Smooth muscle cell (in vitro differentiated cells): Measurements from ENCODE around the gene TMEM163. TPM values are rescaled to one million over a fixed set of nuclear protein-coding genes. Genes with fewer than 3 reads are reported as not detected.

Source experiments
- DNase-seq: peaks from one replicate; lab custom pipeline; 2025; ENCODE audit not compliant: unreplicated experiment; lab: John Stamatoyannopoulos, UW
- H2AFZ ChIP-seq: fragments of 200-600 bp; sonication (generic); 2 replicates; pipeline ENCODE4 v1.6.0; 2016; ENCODE audit warnings: antibody characterized with exemption, low read depth, mild to moderate bottlenecking
- H3F3A ChIP-seq: fragments of 200-600 bp; sonication (generic); 2 replicates; pipeline ENCODE4 v1.6.0; 2017; ENCODE audit warnings: antibody characterized with exemption, low read depth
- H3K27ac ChIP-seq: fragments of 200-600 bp; sonication (generic); 2 replicates; pipeline ENCODE4 v1.5.1; 2016; ENCODE audit warnings: low read depth, mild to moderate bottlenecking
- H3K27me3 ChIP-seq: fragments of 200-600 bp; sonication (generic); 2 replicates; pipeline ENCODE4 v1.6.1; 2016; ENCODE audit warnings: low read depth, mild to moderate bottlenecking
- H3K36me3 ChIP-seq: fragments of 200-600 bp; sonication (generic); 2 replicates; pipeline ENCODE4 v1.5.1; 2016; ENCODE audit warnings: low read depth
- H3K4me1 ChIP-seq: fragments of 200-600 bp; sonication (generic); 2 replicates; pipeline ENCODE4 v1.5.1; 2016; ENCODE audit warnings: low read depth
- H3K4me2 ChIP-seq: fragments of 200-600 bp; sonication (generic); 2 replicates; pipeline ENCODE4 v1.6.0; 2016; ENCODE audit warnings: mild to moderate bottlenecking
- H3K4me3 ChIP-seq: fragments of 200-600 bp; sonication (generic); 2 replicates; pipeline ENCODE4 v1.5.1; 2016; ENCODE audit warnings: mild to moderate bottlenecking
- H3K79me2 ChIP-seq: fragments of 200-600 bp; sonication (generic); 2 replicates; pipeline ENCODE4 v1.6.0; 2016; ENCODE audit warnings: low read depth, mild to moderate bottlenecking
- H3K9ac ChIP-seq: fragments of 200-600 bp; sonication (generic); 2 replicates; pipeline ENCODE4 v1.6.0; 2016; ENCODE audit warnings: low read depth
- H3K9me3 ChIP-seq: fragments of 200-600 bp; sonication (generic); replicated peaks from 2 replicates; pipeline ENCODE4 v1.5.1; 2016; ENCODE audit warnings: low read depth
- H4K20me1 ChIP-seq: fragments of 200-600 bp; sonication (generic); 2 replicates; pipeline ENCODE4 v1.6.0; 2016; ENCODE audit warnings: low read depth
- CTCF ChIP-seq: fragments of 200-600 bp; sonication (generic); IDR thresholded peaks from 2 replicates; pipeline ENCODE4 v1.5.1; 2017; ENCODE audit warnings: borderline replicate concordance, mild to moderate bottlenecking, antibody characterized with exemption; ENCODE audit not compliant: insufficient read depth, poor library complexity, severe bottlenecking
- WGBS: methylation state at CpG from one replicate; pipeline ENCODE4 v1.1.7; 2016; ENCODE audit warnings: low lambda C conversion rate; 5-methylcytosine and 5-hydroxymethylcytosine counted together
- polyA plus RNA-seq: library from polyadenylated mRNA; unstranded; fragments of >200 nt; fragmentation: Nextera tagmentation; extraction: Ambion mirVana; gene quantifications from 2 replicates; pipeline ENCODE4 v1.2.1, GENCODE V29; 2016
- total RNA-seq: library from RNA; depleted of rRNA; stranded (reverse); fragments of >200 nt; gene quantifications from 2 replicates; pipeline ENCODE4 v1.2.3, GENCODE V29; 2014

Gene TMEM163
- total and polyA plus RNA-seq, 2 experiments from 2014 or later = 0.31 TPM; not detected in 1

DNA sequence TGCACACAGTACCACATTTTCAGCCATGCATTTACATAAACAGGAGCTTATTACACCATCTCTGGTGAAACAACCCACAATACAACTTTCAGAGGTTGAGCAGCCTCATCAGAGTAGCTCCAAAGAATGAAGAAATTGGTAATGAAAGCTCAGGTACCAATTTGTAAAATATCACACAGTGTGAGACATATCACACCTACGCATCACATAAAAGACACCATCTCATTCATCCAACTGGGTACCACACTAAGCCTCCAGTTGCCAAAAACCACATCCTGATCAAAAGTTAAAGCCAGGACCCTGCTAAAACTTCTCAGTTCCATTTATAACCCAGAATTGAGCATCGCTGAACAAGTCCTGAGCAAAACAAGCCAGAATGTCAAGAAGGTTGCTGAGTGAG lies 4.6 kb downstream of the TMEM163 start:
- no peaks in the 10 kb centered on the region for H3K79me2 ChIP-seq
- H3F3A ChIP-seq = no peaks in the 10 kb centered on the region
- no peak overlapping the region for H3K4me3 ChIP-seq
- WGBS = 98% methylated on average over 2 of the region's 2 CpGs
- H3K4me1 ChIP-seq = peaks cover 10% of the 10 kb centered on the region
- H3K27ac ChIP-seq = no peak overlapping the region
- H4K20me1 ChIP-seq = no peaks in the 10 kb centered on the region
- no peak overlapping the region for H2AFZ ChIP-seq
- no peak overlapping the region for H3K4me2 ChIP-seq
- DNase-seq = no peak
- no peak for TF ChIP-seq CTCF
- H3K9me3 ChIP-seq = no peaks in the 10 kb centered on the region
- H3K27me3 ChIP-seq = peaks cover 83% of the 10 kb centered on the region
- no peak overlapping the region for H3K9ac ChIP-seq
- H3K36me3 ChIP-seq = no peaks in the 10 kb centered on the region

GRCh38 chr2:134713606-134714005 lies 5.2 kb downstream of the TMEM163 start:
- no peaks in the 10 kb centered on the region for H3K79me2 ChIP-seq
- WGBS = 81% methylated on average over 1 of the region's 1 CpG
- H3K36me3 ChIP-seq = no peaks in the 10 kb centered on the region
- no peak overlapping the region for H3K4me2 ChIP-seq
- no peak overlapping the region for H3K9ac ChIP-seq
- DNase-seq = no peak
- TF ChIP-seq CTCF = no peak
- no peaks in the 10 kb centered on the region for H3F3A ChIP-seq
- H3K4me1 ChIP-seq = peaks cover 10% of the 10 kb centered on the region
- no peak overlapping the region for H3K4me3 ChIP-seq
- H3K27ac ChIP-seq = no peak overlapping the region
- peaks cover 79% of the 10 kb centered on the region for H3K27me3 ChIP-seq
- H4K20me1 ChIP-seq = no peaks in the 10 kb centered on the region
- H2AFZ ChIP-seq = no peak overlapping the region
- H3K9me3 ChIP-seq = no peaks in the 10 kb centered on the region

DNA sequence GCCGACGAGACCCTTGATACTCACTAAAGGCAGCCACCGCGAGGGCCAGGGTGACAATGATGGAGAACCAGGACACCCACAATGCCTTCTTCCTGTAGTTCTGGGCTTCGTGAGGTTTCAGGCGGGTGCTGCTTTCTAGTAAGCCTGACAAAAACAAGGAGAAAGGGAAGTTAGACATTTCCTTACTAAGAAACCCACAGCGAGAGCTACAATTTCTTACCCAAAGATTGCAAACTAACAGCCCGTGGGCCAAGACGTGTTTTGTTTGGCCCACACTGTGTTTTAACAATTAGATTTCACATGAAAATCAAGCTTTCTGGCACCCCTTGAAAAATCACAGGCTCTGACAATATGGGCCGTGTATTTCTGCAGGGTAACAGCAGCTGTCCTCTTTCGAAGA lies 5.6 kb downstream of the TMEM163 start:
- Histone ChIP-seq H3K4me3 (no peak overlapping the region), H3F3A (no peaks in the 10 kb centered on the region), H3K27ac (no peak overlapping the region), H3K4me2 (no peak overlapping the region), H3K9me3 (no peaks in the 10 kb centered on the region), H3K4me1 (peaks cover 9% of the 10 kb centered on the region), H3K27me3 (peaks cover 75% of the 10 kb centered on the region), H4K20me1 (no peaks in the 10 kb centered on the region), H3K36me3 (no peaks in the 10 kb centered on the region), H2AFZ (no peak overlapping the region), H3K9ac (no peak overlapping the region), H3K79me2 (no peaks in the 10 kb centered on the region)
- no peak for TF ChIP-seq CTCF
- 88% methylated on average over 11 of the region's 11 CpGs for WGBS
- DNase-seq = no peak

GRCh38 chr2:134712736-134713135 lies 6.1 kb downstream of the TMEM163 start:
- no peak overlapping the region for H3K9ac ChIP-seq
- no peaks in the 10 kb centered on the region for H3K9me3 ChIP-seq
- H3K36me3 ChIP-seq = no peaks in the 10 kb centered on the region
- no peaks in the 10 kb centered on the region for H4K20me1 ChIP-seq
- TF ChIP-seq CTCF = no peak
- H3K4me1 ChIP-seq = peaks cover 5% of the 10 kb centered on the region
- H3F3A ChIP-seq = no peaks in the 10 kb centered on the region
- H3K4me2 ChIP-seq = no peak overlapping the region
- no peak for DNase-seq
- H3K79me2 ChIP-seq = no peaks in the 10 kb centered on the region
- H2AFZ ChIP-seq = no peak overlapping the region
- peaks cover 70% of the 10 kb centered on the region for H3K27me3 ChIP-seq
- no peak overlapping the region for H3K27ac ChIP-seq
- 90% methylated on average over 4 of the region's 4 CpGs for WGBS
- no peak overlapping the region for H3K4me3 ChIP-seq
